ENCODE measurements around the gene DIP2C.
"Not testable (repeated sequence)": the region's sequence is repeated elsewhere in the genome, so short reads cannot be mapped to it uniquely, and the experiment has no call there.

DIP2C gene

DNA sequence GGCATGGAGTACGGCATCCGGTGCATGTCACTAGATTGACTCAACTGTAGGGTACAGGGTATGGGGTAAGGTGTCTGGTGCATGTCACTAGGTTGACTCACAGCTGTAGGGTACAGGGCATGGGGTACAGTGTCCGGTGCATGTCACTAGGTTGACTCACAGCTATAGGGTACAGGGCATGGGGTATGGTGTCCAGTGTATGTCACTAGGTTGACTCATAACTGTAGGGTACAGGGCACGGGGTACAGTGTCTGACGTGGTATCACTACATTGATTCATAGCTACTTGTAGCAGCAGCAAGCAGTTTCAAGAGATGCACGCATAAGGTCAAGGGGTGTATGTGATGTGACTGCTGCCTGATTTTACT lies 424.4 kb downstream of the DIP2C start:
- DNase-seq (ENCODE audit: low read depth in 2 of 3, low spot score in 2 of 3): not testable (repeated sequence)

DNA sequence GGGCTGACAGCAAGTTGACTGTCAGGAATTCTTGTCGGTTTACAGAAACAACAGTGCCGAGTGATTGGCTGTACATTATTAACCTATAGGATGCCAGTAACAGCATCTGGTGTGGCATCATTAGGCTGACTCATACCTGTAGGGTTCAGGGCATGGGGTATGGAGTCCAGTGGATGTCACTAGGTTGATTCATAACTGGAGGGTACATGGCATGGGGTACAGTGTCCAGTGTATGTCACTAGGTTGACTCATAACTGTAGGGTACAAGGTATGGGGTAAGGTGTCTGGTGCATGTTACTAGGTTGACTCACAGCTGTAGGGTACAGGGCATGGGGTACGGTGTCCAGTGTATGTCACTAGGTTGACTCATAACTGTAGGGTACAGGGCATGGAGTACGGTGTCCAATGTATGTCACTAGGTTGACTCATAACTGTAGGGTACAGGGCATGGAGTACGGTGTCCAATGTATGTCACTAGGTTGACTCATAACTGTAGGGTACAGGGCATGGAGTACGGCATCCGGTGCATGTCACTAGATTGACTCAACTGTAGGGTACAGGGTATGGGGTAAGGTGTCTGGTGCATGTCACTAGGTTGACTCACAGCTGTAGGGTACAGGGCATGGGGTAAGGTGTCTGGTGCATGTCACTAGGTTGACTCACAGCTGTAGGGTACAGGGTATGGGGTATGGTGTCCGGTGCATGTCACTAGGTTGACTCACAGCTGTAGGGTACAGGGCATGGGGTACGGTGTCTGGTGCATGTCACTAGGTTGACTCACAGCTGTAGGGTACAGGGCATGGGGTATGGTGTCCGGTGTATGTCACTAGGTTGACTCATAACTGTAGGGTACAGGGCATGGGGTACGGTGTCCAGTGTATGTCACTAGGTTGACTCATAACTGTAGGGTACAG lies 425.1 kb downstream of the DIP2C start:
- DNase-seq (ENCODE audit: low read depth in 2 of 3, low spot score in 2 of 3): not testable (repeated sequence)

DNA sequence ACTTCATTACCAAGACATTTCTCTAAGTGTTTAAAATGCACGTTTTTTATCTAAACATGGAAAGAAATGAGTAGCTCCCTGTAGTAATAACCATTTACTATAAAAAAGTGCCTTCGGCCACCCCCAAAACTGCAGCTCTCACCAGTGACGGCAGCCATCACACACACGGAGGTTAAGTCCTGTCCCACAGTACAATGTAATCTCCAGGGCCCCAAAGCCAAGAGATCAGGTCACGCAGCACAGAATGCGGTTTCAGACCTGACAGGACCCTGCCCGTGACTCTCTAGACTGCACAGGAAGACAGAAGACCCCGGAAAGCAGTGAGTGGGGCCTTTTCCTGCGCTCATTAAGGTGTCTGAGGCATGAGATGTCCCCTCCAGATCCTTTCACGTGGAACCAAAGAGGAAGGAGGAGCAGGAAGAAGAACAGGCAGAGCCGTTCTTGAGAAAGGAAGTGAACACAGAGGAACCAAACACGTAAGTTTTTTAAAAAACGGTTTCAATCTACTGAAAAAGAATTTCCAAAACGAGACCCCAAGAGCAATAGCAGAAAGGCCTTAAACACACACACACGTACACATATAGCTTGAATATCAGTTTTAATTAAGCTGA lies 428.5 kb downstream of the DIP2C start:
- DNase-seq (ENCODE audit: low read depth in 2 of 3, low spot score in 2 of 3): no peak

DNA sequence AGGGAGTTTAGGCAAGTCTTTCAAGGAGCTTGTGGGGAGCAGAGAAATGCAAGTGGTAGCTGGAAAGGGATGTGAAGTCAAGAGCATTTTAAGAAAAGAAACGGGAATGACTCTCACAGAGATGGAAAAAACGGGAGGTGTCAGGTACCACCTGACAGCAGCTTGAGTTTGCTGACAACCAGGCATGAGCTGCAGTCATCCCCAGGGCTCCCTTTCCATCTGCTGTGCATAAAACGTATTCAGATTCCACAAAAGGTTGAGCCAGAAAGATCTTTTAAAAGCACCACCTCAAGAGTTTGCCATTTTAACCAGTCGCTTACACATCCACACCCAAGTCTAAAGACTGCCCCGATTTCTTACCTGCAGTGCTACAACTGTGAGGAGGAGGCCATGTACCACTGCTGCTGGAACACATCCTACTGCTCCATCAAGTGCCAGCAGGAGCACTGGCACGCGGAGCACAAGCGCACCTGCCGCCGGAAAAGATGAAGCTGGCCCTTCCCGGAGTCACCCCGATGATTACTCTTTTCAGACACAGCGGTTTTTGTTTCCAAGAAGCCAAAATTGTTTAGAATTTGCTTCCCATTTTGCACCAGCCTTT lies 437.4 kb downstream of the DIP2C start:
- DNase-seq (ENCODE audit: low read depth in 2 of 3, low spot score in 2 of 3): no peak

DNA sequence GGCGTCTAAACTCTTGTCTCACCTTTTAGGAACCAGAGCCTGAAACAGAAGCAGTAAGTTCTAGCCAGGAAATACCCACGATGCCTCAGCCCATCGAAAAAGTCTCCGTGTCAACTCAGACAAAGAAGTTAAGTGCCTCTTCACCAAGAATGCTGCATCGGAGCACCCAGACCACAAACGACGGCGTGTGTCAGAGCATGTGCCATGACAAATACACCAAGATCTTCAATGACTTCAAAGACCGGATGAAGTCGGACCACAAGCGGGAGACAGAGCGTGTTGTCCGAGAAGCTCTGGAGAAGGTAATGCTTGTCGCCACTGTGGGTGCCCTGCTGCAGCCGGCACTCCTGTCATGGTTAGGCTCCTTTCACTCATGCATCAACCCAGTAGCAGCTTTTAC lies 441.2 kb downstream of the DIP2C start:
- no peak for DNase-seq (ENCODE audit: low read depth in 2 of 3, low spot score in 2 of 3)

DNA sequence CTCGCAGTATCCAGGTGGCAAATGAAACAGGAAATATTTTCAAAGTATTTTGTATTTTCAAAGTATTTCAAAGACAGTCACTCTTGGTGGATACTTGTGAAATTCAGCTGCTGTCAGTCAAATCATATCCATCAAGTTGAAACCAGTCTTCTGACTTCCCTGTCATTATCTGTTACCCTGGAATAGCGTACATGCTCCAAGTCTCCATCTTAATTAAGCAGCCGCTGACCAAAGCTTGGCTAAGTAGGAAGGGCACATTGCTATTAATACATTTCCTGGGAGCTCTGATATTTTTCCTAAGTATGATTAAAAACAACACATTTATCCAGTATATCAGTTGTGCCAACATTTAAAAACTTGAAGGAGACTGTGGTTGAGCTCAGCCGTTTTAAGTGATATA lies 442.0 kb downstream of the DIP2C start:
- no peak for DNase-seq (ENCODE audit: low read depth in 2 of 3, low spot score in 2 of 3)

DNA sequence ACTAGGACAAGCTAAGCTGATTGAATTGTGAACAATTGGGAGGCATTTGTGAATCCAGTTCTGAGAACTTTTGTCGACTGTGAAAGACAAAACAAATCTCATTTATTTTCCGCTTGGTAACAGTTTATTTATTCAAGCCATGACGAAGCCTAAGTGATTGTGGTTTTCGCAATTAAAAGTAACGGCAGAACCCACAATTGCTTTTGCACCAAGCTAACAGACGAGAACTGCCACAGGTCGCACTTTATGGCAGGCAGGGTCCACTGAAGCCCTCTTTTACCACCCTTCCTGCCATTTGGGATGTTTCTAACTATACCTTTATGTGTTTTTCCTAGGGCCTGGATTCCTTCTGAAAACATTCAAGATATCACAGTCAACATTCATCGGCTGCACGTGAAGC lies 443.0 kb downstream of the DIP2C start:
- DNase-seq (ENCODE audit: low read depth in 2 of 3, low spot score in 2 of 3): no peak

DNA sequence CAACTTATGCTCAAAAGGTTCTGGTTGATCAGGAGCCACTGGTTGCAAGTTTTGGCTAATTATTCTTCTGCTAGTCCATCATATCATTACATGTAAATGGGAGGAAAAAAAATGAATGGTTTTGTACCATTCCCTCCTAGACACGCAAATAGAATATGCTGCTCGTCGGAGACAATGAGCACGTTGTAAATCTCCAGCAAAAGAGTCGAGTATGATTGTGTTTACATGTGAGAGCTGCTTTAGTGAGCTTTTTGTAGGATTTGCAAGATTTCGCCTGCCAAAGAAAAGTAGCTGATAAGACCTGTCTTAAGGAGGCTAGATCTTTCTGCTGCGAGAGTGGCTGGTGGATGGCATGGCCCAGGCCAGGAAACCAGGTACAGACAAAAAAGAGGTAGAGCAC lies 445.2 kb downstream of the DIP2C start:
- no peak for DNase-seq (ENCODE audit: low read depth in 2 of 3, low spot score in 2 of 3)

DNA sequence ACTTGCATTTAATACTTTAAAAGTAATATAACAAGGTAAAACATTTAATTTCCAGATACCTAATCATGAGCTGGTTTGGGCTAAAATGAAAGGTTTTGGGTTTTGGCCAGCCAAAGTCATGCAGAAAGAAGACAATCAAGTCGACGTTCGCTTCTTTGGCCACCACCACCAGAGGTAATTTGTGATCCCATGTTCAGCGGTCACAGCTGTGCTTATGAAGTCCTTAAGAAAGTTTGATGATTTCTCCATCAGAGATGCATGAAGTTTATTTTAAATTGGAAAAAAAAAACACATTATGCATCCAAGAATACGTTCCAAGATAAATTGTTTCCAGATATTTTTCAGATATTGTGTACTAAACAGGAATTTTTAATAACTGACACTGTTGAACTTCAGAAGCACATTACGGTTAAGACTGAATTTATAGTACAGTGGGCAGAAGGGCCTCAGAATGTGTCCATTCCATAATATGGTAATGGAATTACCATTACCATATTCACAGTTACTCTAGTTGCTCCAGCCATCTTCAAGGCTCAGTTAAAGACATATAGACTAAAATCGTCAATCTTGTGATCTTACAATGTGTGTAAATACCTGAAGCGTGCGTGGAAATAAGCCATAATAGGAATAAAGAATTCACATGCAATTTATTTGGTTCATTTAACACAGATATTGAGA lies 447.4 kb downstream of the DIP2C start:
- DNase-seq (ENCODE audit: low read depth in 2 of 3, low spot score in 2 of 3): no peak

DNA sequence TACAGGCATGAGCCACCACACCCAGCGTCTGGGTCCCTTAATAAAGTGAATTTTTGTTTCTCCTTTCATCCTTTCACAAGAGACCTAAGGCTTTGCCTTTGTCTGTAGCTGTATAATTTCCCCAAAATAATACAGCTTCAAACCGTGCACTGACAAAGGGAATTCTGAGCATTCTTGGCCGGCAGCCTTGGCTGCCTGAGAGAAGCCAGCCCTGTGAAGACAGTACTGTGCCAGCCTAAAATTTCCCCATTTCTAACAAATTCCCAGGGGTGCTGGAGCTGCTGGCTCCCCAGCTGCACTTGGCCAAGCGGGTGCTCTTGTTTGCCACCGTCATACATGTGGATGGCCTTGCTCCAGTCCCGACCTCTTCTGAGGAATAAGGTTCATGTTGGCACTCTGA lies 448.0 kb downstream of the DIP2C start:
- DNase-seq (ENCODE audit: low read depth in 2 of 3, low spot score in 2 of 3): no peak

DNA sequence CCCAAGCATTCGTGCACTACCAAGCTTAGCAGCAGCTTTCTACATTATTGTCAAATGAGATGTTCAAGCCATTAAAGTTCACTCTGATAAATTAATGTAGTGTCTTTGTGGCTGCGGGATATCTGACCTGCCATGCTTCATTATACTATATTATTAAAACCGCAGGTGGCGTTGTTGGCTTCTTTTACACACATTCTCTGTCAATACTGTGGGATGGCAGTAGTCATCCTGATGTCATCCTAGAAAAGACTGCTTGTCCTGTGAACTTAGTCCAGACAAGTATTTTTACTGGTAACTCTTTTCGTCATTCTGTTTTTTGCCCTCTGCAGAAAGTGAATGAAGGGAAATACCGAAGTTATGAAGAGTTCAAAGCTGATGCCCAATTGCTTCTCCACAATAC lies 450.4 kb downstream of the DIP2C start:
- DNase-seq (ENCODE audit: low read depth in 2 of 3, low spot score in 2 of 3): no peak

DNA sequence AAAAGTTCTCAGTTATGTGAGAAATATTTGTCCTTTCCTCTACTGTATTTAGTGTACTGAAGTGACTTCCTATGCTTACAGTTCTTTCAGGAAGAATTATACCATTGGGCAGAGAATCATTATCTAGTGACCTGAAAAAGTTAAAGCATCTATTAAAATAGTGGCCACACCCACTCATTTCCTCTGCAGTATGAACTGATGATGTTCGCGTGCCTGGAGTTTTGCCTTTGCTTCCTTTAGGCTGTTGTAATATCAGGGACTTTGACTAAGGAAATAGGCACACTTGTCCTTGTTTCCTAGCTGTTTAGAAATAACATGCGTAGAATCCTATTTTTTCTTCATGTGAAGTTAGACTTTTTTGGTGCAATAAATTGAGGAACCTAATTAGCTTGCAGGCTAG lies 453.6 kb downstream of the DIP2C start:
- no peak for DNase-seq (ENCODE audit: low read depth in 2 of 3, low spot score in 2 of 3)

DNA sequence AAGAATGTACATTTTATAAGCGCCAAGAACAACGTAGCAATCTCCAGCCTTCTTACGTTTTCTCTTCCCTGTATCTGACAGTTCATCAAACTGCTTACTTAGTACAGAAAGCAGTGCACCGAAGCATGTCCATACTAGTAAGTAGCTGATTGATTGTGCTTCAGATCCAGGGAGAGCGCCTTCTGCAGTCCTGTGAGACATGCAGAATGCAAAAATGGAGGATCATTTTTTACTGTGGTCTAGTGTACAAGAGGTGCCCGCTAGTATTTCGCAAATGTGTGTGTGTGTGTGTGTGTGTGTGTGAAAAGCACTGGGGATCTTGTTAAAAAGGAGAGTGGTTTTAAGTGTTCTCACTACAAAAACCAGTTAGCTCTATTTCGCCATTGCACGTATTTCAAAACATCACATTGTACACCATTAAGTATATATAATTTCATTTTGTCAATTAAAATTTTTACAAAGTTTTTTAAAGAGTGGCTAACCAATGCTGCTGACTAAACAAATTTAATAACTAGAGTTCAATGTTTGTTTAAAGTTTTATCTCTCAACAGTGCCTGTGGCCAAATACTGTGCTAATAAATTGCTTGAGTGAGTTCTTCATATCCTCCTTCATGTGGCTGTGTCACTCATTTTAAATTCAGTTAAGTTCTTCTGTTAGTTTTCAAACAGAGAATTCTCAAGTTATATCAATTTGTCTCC lies 454.6 kb downstream of the DIP2C start:
- DNase-seq (ENCODE audit: low read depth in 2 of 3, low spot score in 2 of 3): no peak

DNA sequence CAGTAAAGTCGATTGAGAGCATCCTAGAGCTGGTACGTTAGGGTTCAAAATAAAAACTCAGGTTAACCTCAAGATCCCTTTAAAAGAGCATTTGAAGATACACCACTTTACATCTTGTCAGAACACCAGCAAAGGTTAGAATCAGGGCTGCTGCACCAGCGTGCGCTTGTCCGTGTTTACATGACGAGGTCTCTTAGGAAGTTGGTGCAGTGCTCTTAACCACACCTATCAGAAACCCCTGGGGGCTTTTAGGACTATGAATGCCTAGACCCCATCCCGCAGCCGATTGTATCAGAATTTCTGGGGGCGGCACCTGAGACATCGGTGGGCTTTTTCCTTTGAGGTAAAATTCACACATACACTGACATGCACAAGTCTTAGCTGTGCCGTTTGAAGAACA lies 456.6 kb downstream of the DIP2C start:
- DNase-seq (ENCODE audit: low read depth in 2 of 3, low spot score in 2 of 3): no peak

DNA sequence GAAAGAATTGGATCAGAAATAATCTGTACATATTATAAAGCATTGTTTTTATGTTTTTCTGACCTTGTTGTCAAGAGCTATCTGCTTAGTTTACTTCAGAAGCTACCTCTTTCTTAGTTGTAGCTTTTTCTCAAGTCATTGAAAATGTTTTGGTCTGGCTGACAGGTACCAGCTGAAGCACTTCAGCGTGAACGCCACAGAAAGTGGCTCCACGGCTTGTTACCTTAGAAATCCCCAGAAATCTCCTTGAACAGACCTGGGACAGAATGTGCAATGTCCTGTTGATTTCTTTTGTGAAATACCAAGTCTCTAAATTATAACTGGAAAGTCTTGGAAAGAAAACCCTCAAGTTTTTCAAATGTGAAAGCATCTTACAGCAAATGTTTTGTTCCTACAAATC lies 457.4 kb downstream of the DIP2C start:
- DNase-seq (ENCODE audit: low read depth in 2 of 3, low spot score in 2 of 3): no peak

DNA sequence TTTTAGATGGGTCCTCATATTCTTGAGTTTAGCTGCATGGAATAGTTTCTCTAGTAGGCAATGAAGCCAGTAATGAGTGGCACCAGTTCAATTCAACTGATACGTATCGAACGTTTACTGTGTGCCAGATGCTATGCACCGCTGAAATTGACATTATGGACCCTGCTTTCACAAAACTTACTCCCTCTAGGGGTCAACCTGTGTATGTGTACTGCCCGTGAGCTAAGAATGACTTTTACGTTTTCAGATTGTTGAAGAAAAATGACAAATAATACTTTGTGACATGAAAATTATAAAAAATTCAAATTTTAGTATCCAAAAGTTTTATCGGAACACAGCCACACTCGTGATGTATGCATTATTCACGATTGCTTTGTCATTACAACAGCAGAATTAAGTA lies 458.7 kb downstream of the DIP2C start:
- no peak for DNase-seq (ENCODE audit: low read depth in 2 of 3, low spot score in 2 of 3)

DNA sequence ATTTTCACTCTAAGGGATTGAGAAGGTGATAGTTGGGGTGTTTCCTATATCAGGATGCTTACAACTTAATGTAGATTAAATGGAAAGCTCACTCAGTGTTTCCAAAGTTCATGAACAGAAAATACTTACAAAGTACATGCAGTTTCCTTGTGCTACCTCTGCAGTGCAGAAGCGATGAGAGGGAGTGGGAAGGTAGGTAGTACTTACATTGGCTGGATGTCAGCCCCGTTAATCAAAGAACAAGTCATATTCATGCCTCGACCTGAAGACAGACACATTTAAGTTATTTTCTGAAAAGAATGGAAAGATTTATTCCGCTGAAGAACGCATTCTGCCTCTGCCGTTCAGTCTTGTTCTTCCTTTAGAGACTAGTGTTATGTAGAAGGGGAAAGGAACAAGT lies 461.1 kb downstream of the DIP2C start:
- no peak for DNase-seq (ENCODE audit: low read depth in 2 of 3, low spot score in 2 of 3)

DNA sequence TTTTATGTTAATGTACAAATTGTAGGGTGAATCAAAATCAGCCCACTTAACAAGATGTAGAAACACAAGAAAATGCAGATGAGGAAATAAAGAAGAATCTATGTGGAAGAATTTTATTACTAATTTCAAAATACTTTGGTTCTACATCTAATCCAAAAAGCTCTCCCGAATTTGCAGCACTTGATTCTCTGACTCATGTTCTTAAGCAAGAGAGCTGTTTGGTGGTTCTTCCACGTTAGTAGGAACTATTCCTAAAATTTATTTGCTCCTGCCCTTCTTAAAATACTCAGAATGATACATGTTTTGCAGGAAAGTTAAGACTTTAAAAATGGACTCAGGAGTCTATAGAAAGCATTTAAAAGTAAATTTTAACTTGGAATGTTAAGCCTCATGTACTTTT lies 462.5 kb downstream of the DIP2C start:
- DNase-seq (ENCODE audit: low read depth in 2 of 3, low spot score in 2 of 3): no peak

DNA sequence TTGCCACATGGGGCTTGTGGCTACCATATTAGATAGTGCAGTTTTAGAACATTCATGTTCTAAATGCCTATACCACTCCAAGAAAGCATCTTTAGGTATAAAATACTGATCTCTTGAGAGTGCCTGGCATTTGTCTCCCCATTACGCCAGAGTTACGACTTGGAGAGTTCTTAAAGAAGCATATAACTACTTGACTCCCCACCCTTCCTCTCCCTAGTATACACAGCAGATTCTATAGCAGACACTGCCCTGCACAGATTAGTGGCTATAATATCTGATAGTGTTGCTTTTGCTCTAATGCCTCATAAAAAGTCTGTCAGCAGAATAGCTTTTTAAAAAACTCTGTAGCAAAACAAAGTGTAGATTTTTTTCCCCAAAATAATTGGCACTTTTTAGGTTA lies 463.4 kb downstream of the DIP2C start:
- DNase-seq (ENCODE audit: low read depth in 2 of 3, low spot score in 2 of 3): no peak

DNA sequence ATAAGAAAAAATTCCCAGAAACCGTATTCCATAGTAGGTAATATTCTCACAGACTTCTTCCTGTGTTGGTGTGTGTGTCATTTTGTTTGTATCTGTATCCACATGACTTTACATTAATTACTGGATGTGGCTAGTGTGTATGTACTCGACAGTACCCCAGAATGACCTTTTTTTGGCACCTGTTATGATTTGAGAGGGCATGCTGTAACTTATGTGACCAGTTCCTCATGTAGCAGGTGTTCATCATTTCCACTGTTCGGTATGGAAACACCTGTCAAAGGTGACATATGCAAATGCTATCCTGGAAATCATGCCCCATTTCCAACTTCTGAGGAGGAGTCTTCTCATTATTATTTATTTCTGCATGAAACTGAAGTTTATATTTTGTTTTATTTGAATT lies 464.9 kb downstream of the DIP2C start:
- DNase-seq (ENCODE audit: low read depth in 2 of 3, low spot score in 2 of 3): no peak
